ENCODE measurements around the gene PEAK1.

PEAK1 gene

DNA sequence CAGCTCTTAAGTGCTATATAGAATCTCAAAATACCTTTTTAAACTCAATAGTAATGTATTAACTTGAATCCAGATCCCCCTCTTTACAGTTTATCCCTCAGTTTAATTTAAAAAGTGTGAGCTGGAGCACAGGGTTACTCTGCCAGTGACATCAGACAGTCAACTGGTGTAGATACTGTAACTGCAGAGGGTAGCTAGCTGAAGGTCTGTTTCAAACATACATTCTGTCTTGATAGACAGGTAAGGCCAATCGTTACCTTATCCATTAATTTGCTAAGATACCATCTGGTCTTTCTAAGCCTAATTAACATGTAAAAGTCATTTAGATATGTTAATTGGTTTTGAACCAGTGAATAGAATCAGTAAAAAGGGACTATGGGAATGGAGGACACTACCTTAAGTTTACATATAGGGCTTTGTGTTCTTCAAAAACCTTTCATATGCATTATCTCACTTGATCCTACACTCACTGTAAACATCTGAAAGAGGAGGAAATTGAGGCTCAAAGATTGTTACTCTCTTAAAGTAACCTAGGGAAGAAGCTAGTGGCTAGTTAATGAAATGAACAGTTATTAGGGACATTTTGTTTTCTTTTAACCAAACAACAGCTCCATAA is 289.5 kb downstream of the PEAK1 start (continued):
- TF ChIP-seq ZNF341 (tag by site-specific recombination; IDR thresholded peaks at IDR 0.05; ENCODE audit: low read depth) = no peak
- no peak for TF ChIP-seq ZNF473 (tag by site-specific recombination; IDR thresholded peaks at IDR 0.05)
- no peak for TF ChIP-seq ZNF529 (tag by site-specific recombination; IDR thresholded peaks at IDR 0.05; ENCODE audit: insufficient replicate concordance)

DNA sequence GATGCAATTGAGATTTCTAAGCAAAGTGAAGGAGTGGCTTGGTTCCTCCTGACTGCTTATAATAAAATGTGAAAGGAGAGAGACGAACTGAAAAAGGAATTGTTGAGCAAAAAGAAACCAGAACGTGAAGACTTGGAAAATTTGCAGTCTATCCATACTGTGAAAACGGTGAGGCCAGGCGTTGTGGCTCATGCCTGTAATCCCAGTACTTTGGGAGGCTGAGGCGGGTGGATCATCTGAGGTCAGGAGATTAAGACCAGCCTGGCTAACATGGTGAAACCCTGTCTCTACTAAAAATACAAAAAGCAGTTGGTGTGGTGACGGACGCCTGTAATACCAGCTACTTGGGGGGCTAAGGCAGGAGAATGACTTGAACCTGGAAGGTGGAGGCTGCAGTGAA is 292.3 kb downstream of the PEAK1 start:
- H3K9me3 ChIP-seq (ENCODE audit: control insufficient read depth, insufficient read depth, low read depth, low read length) = no peaks in the 10 kb centered on the region
- no peaks in the 10 kb centered on the region; a peak in 2 of 3 replicates for H3K36me3 ChIP-seq (ENCODE audit: control insufficient read depth in 2 of 2, insufficient read depth in 1 of 2, low read length in 2 of 2)
- POLR2A ChIA-PET = no interaction called here
- H3K4me1 ChIP-seq (ENCODE audit: control insufficient read depth, insufficient read depth, low read length) = no peaks in the 10 kb centered on the region
- CTCF ChIA-PET = interaction anchor here (1.1 to 1.9 kb wide), 2 partner anchors 9 to 370 kb away, joined by 3 to 8 read pairs; no protein-coding TSS in a partner anchor
- no peak overlapping the region for H3K27ac ChIP-seq (ENCODE audit: extremely low read depth, low read depth, low read length)
- no peak overlapping the region for H3K4me3 ChIP-seq (ENCODE audit: low read depth, low read length)
- TF ChIP-seq, protein P1, sequence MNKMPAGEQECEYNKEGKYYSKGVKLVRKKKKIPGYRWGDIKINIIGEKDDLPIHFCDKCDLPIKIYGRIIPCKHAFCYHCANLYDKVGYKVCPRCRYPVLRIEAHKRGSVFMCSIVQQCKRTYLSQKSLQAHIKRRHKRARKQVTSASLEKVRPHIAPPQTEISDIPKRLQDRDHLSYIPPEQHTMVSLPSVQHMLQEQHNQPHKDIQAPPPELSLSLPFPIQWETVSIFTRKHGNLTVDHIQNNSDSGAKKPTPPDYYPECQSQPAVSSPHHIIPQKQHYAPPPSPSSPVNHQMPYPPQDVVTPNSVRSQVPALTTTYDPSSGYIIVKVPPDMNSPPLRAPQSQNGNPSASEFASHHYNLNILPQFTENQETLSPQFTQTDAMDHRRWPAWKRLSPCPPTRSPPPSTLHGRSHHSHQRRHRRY (tag by site-specific recombination; IDR thresholded peaks at IDR 0.05) = no peak
- no peak for TF ChIP-seq MZF1 (tag by site-specific recombination; IDR thresholded peaks at IDR 0.05; ENCODE audit: borderline replicate concordance)
- no peak for TF ChIP-seq ZNF473 (tag by site-specific recombination; IDR thresholded peaks at IDR 0.05)
- no peak for TF ChIP-seq ZNF157 (tag by site-specific recombination; IDR thresholded peaks at IDR 0.05)
- TF ChIP-seq, protein P2, sequence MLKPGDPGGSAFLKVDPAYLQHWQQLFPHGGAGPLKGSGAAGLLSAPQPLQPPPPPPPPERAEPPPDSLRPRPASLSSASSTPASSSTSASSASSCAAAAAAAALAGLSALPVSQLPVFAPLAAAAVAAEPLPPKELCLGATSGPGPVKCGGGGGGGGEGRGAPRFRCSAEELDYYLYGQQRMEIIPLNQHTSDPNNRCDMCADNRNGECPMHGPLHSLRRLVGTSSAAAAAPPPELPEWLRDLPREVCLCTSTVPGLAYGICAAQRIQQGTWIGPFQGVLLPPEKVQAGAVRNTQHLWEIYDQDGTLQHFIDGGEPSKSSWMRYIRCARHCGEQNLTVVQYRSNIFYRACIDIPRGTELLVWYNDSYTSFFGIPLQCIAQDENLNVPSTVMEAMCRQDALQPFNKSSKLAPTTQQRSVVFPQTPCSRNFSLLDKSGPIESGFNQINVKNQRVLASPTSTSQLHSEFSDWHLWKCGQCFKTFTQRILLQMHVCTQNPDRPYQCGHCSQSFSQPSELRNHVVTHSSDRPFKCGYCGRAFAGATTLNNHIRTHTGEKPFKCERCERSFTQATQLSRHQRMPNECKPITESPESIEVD (tag by site-specific recombination; IDR thresholded peaks at IDR 0.05) = no peak
- TF ChIP-seq, protein P3, sequence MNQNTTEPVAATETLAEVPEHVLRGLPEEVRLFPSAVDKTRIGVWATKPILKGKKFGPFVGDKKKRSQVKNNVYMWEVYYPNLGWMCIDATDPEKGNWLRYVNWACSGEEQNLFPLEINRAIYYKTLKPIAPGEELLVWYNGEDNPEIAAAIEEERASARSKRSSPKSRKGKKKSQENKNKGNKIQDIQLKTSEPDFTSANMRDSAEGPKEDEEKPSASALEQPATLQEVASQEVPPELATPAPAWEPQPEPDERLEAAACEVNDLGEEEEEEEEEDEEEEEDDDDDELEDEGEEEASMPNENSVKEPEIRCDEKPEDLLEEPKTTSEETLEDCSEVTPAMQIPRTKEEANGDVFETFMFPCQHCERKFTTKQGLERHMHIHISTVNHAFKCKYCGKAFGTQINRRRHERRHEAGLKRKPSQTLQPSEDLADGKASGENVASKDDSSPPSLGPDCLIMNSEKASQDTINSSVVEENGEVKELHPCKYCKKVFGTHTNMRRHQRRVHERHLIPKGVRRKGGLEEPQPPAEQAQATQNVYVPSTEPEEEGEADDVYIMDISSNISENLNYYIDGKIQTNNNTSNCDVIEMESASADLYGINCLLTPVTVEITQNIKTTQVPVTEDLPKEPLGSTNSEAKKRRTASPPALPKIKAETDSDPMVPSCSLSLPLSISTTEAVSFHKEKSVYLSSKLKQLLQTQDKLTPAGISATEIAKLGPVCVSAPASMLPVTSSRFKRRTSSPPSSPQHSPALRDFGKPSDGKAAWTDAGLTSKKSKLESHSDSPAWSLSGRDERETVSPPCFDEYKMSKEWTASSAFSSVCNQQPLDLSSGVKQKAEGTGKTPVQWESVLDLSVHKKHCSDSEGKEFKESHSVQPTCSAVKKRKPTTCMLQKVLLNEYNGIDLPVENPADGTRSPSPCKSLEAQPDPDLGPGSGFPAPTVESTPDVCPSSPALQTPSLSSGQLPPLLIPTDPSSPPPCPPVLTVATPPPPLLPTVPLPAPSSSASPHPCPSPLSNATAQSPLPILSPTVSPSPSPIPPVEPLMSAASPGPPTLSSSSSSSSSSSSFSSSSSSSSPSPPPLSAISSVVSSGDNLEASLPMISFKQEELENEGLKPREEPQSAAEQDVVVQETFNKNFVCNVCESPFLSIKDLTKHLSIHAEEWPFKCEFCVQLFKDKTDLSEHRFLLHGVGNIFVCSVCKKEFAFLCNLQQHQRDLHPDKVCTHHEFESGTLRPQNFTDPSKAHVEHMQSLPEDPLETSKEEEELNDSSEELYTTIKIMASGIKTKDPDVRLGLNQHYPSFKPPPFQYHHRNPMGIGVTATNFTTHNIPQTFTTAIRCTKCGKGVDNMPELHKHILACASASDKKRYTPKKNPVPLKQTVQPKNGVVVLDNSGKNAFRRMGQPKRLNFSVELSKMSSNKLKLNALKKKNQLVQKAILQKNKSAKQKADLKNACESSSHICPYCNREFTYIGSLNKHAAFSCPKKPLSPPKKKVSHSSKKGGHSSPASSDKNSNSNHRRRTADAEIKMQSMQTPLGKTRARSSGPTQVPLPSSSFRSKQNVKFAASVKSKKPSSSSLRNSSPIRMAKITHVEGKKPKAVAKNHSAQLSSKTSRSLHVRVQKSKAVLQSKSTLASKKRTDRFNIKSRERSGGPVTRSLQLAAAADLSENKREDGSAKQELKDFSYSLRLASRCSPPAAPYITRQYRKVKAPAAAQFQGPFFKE (tag by site-specific recombination; IDR thresholded peaks at IDR 0.05; ENCODE audit: borderline replicate concordance) = no peak
- TF ChIP-seq ZNF664 (tag by site-specific recombination; IDR thresholded peaks at IDR 0.05) = no peak
- TF ChIP-seq ZNF530 (tag by site-specific recombination; IDR thresholded peaks at IDR 0.05; ENCODE audit: low read depth) = no peak
- TF ChIP-seq ZNF747 (tag by site-specific recombination; IDR thresholded peaks at IDR 0.05) = no peak
- TF ChIP-seq ZNF776 (tag by site-specific recombination; IDR thresholded peaks at IDR 0.05; ENCODE audit: borderline replicate concordance) = no peak
- no peak for TF ChIP-seq GFI1B (tag by site-specific recombination; IDR thresholded peaks at IDR 0.05)
- TF ChIP-seq, protein P4, sequence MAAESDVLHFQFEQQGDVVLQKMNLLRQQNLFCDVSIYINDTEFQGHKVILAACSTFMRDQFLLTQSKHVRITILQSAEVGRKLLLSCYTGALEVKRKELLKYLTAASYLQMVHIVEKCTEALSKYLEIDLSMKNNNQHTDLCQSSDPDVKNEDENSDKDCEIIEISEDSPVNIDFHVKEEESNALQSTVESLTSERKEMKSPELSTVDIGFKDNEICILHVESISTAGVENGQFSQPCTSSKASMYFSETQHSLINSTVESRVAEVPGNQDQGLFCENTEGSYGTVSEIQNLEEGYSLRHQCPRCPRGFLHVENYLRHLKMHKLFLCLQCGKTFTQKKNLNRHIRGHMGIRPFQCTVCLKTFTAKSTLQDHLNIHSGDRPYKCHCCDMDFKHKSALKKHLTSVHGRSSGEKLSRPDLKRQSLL (tag by site-specific recombination; IDR thresholded peaks at IDR 0.05) = no peak
- TF ChIP-seq, protein P5, sequence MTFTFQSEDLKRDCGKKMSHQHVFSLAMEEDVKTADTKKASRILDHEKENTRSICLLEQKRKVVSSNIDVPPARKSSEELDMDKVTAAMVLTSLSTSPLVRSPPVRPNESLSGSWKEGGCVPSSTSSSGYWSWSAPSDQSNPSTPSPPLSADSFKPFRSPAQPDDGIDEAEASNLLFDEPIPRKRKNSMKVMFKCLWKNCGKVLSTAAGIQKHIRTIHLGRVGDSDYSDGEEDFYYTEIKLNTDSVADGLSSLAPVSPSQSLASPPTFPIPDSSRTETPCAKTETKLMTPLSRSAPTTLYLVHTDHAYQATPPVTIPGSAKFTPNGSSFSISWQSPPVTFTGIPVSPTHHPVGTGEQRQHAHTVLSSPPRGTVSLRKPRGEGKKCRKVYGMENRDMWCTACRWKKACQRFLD (tag by site-specific recombination; IDR thresholded peaks at IDR 0.05) = no peak
- TF ChIP-seq, protein P6, sequence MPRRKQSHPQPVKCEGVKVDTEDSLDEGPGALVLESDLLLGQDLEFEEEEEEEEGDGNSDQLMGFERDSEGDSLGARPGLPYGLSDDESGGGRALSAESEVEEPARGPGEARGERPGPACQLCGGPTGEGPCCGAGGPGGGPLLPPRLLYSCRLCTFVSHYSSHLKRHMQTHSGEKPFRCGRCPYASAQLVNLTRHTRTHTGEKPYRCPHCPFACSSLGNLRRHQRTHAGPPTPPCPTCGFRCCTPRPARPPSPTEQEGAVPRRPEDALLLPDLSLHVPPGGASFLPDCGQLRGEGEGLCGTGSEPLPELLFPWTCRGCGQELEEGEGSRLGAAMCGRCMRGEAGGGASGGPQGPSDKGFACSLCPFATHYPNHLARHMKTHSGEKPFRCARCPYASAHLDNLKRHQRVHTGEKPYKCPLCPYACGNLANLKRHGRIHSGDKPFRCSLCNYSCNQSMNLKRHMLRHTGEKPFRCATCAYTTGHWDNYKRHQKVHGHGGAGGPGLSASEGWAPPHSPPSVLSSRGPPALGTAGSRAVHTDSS (tag by site-specific recombination; IDR thresholded peaks at IDR 0.05) = no peak
- TF ChIP-seq, protein P7, sequence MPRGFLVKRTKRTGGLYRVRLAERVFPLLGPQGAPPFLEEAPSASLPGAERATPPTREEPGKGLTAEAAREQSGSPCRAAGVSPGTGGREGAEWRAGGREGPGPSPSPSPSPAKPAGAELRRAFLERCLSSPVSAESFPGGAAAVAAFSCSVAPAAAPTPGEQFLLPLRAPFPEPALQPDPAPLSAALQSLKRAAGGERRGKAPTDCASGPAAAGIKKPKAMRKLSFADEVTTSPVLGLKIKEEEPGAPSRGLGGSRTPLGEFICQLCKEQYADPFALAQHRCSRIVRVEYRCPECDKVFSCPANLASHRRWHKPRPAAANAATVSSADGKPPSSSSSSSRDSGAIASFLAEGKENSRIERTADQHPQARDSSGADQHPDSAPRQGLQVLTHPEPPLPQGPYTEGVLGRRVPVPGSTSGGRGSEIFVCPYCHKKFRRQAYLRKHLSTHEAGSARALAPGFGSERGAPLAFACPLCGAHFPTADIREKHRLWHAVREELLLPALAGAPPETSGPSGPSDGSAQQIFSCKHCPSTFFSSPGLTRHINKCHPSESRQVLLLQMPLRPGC (tag by site-specific recombination; IDR thresholded peaks at IDR 0.05) = no peak
- no peak for TF ChIP-seq ZNF768 (tag by site-specific recombination; IDR thresholded peaks at IDR 0.05)
- no peak for TF ChIP-seq ZNF266 (tag by site-specific recombination; IDR thresholded peaks at IDR 0.05; ENCODE audit: low read depth)

Measured in HEK293 (cell line).